Subcutaneous adipose tissue (tissue), 4 donors: ENCODE results near the gene HUNK. TPM values are rescaled to one million over a fixed set of nuclear protein-coding genes. Genes with fewer than 3 reads are reported as not detected.

ENCODE experiments used
- CTCF ChIP-seq: fragments of 450-650 bp; IDR thresholded peaks from one replicate; pipeline ENCODE4 v1.5.1; 2016; ENCODE audit warnings: low read depth, mild to moderate bottlenecking, control low read depth, antibody characterized with exemption, moderate library complexity
- total RNA-seq, 4 donors: library from RNA; depleted of rRNA; stranded (reverse); fragments of >200 nt; gene quantifications; one replicate each; pipeline ENCODE4 v1.1.0, GENCODE V29; 2016

The HUNK gene
- total RNA-seq, 4 donors from 2014 or later, result 0.16 to 0.66 (median 0.18) TPM

DNA sequence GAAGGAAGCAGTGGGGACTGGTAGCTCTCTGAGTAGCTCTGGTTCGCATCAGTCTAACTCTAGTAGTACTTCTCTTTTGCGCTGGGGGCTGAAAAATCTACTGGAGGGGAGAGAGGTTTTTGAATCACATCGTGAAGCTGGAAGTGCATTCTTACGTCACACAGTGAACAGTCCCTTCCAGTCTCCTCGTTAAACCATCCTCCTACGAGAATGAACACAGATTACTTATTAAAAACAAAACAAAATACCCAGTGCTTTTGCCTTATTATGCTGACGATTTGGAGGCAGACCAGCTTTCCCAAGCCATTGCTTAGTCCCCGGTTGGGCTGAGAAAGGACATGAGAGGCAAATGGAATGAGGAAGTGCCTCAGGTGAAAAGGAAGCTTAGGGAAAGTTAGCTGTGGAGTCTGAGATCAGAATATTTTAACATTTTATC is 16.1 kb downstream of the HUNK start:
- no peak for TF ChIP-seq CTCF

DNA sequence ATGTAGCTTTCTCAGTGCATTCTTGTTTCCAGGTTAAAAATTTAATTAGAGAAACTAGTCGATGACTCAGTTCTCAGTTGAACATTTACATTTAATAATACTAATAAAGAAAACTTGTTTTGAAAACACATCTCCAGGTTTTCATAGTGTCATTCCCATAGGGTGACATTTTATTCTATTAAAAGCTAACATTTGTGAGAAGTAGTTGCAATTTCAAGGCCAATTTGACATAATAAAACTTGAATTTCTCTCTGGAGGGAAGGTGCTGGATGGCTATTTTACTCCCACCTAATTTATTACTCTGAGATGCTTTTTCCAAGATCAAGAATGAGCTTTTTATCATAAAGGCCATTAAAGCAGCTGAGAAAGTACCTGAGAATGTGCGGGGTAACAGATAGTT is 16.6 kb downstream of the HUNK start:
- TF ChIP-seq CTCF, result no peak

DNA sequence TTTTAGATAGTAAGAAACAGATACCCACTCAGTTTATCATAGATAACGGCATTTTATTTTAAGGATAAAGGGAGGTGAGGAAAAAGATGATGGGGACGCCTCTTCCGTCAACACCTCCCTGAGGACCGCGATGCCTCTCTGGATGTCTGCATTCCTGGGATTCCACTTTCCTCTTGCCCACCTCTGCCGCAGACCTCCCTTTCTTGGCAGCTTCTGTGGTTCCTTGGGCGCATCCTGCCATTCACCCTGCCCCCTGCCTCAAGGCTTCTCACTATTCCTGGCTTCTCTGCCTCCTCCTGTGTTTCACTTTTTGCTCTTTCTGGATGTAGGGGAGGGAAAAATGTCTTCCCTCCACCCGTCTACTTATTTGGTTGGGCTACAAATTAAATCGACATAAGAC is 19.9 kb downstream of the HUNK start:
- TF ChIP-seq CTCF, result no peak

DNA sequence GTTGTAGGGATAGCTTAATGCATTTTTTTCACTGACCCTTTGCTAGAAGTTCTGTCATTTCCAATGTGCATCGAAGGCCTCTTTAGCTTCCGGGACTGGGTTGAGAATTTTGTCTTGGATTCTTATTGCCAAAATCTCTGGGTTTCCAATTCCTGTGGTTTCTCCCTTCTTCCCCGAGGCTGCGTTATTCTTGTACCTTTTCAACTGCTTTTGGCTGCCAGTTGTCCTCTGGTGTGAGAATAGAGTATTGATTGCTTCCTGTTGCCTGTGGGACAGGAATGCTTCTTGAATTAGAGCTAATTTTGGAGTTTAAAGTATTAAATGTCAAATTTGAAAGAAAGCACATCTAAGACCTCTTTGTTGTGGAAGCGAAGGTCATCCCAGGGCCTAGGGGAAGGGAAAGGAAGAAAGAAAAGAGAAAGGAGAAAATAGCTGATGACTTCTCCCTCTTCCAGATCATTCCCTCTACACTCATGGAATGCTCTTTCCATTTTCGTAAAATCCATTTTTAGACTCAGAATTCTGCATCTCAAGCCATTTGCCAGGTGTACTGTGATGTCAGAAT is 21.1 kb downstream of the HUNK start:
- no peak for TF ChIP-seq CTCF

GRCh38 chr21:31894457-31894856 is 21.6 kb downstream of the HUNK start:
- TF ChIP-seq CTCF, result no peak

DNA sequence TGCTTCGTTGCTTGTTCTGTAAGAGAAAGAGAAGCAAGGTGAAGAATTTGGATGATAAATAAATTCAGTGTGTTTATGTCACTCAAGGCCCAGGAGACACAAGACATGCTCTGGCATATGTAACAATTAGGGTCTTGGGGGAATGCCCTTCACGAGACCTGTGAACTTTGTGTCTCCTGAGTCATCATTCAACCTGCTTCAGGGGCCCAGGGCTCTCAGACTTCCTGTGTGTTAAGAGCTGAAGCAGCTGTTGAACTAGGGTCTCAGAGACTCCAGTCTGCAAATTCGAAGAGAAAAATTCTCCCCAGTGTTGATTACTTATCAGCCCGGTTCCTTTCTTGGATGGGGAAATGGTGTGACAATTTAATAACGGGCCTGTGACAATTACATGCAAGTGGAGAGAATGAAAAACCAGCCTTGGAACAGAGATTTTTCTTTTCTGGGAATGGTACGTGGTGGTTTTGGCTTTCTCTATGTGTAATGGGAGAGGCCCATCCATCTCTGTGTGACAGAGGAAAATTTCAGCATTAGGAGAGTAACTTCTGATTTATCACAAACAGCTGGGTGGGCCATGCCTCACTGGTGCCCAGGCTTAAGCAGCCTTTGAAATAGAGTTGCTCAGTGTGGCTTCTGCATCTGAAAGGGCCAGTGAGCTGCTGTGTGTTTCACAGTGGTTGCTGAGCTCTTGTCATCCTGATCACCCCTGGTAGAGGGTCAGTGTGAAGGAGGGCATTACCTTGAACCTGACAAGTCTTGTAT is 22.4 kb downstream of the HUNK start:
- TF ChIP-seq CTCF, result no peak

DNA sequence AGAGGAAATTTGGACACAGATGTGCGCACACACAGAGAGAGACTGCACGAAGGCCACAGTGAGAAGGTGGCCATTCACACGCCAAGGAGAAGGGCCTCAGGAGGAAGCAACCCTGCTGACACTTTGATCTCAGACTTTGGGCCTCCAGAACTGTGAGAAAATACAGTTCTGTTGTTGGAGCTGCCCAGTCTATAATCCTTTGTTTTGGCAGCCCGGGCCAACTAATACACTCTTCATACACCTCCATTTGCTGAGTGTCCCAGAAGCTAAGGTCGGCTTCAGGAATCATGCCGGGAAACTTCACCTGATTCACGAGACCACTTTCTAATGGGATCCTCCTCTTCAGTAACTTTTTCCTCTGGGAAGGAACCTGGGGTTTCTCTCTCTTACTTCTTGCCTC is 23.2 kb downstream of the HUNK start:
- no peak for TF ChIP-seq CTCF
